HCT116 (cell line): ENCODE results near the gene TMCO6. TPM values are rescaled to one million over a fixed set of nuclear protein-coding genes. Genes with fewer than 3 reads are reported as not detected.

Experiments used
- ATAC-seq: fragments of 200-7000 bp; cut with Tn5 transposase; 2 replicates; pipeline ENCODE4 v1.9.1; 2020; ENCODE audit warnings: mild to moderate bottlenecking, moderate library complexity
- BruUV-seq: library from RNA; stranded (reverse); fragments of 400-500 nt; replicated peaks from 2 replicates; lab custom pipeline; 2021; lab: Mats Ljungman, UMichigan
- CTCF ChIA-PET: fragments of 300-600 bp; sonication (Branson Sonifier 250); formaldehyde crosslinking; loops from one replicate; lab custom pipeline; 2021; ENCODE audit warnings: antibody characterized with exemption; lab: Charles Lee
- POLR2A ChIA-PET: fragments of 300-600, 350-600 bp; sonication (Branson Sonifier 250); formaldehyde crosslinking; loops from one replicate; lab custom pipeline; 2021; ENCODE audit warnings: antibody characterized with exemption; lab: Charles Lee
- RAD21 ChIA-PET, 2 experiments: fragments of 300-600 bp; sonication (Branson Sonifier 250); formaldehyde crosslinking; loops; one replicate each; lab custom pipeline; 2023; ENCODE audit warnings: low total read pairs in 2 of 2; ENCODE audit not compliant: uncharacterized antibody in 2 of 2, unreplicated experiment in 2 of 2, low non-redundant PET in 1 of 2; lab: Charles Lee
- DNase-seq: peaks from one replicate; pipeline ENCODE4 v3.0.0-alpha.2; 2010; ENCODE audit warnings: low read depth, low spot score
- H2AFZ ChIP-seq: fragments of 200-600 bp; shearing (Covaris generic), sonication (generic); 2 replicates; pipeline ENCODE4 v1.6.1; 2017; ENCODE audit warnings: low read depth, mixed run types, mixed read lengths, antibody characterized with exemption, low read length; ENCODE audit not compliant: poor library complexity, severe bottlenecking
- H3K27ac ChIP-seq: 2 replicates; pipeline ENCODE4 v1.5.1; 2012; ENCODE audit warnings: low read depth, low read length
- H3K27me3 ChIP-seq: fragments of 200-600 bp; sonication (generic); 2 replicates; pipeline ENCODE4 v1.6.1; 2016; ENCODE audit warnings: mixed run types, low read length, mixed read lengths; ENCODE audit not compliant: insufficient read depth
- H3K36me3 ChIP-seq, 2 experiments: fragments of 200-500 bp in 1 of 2; fragments of 200-600 bp in 1 of 2; sonication (Bioruptor generic) in 1 of 2; sonication (generic) in 1 of 2; 2 replicates each; pipeline versions ENCODE4 v1.5.1 to v1.6.1; 2014 to 2016; ENCODE audit warnings: low read length in 2 of 2, inconsistent platforms in 1 of 2, mixed read lengths in 1 of 2, mixed run types in 1 of 2; ENCODE audit not compliant: insufficient read depth in 2 of 2, control insufficient read depth in 1 of 2
- H3K4me1 ChIP-seq, 2 experiments: fragments of 200-600 bp in 1 of 2; sonication (generic) in 1 of 2; 2 replicates each; pipeline versions ENCODE4 v1.5.1 to v1.6.1; 2012 to 2017; ENCODE audit warnings: low read length in 2 of 2, inconsistent platforms in 1 of 2, mild to moderate bottlenecking in 1 of 2, mixed read lengths in 1 of 2, mixed run types in 1 of 2, moderate library complexity in 1 of 2; ENCODE audit not compliant: insufficient read depth in 2 of 2, control insufficient read depth in 1 of 2
- H3K4me2 ChIP-seq: fragments of 200-600 bp; sonication (generic); 2 replicates; pipeline ENCODE4 v1.6.1; 2017; ENCODE audit warnings: mixed run types, low read length, mixed read lengths
- H3K4me3 ChIP-seq, 2 experiments: fragments of 200-600 bp in 1 of 2; sonication (generic) in 1 of 2; replicated peaks in 1 of 2; 2 replicates each; pipeline ENCODE4 v1.5.1; 2011 to 2016; ENCODE audit warnings: low read length in 2 of 2, control low read depth in 1 of 2, low read depth in 1 of 2, mild to moderate bottlenecking in 1 of 2, mixed read lengths in 1 of 2, mixed run types in 1 of 2
- H3K79me2 ChIP-seq: fragments of 200-600 bp; sonication (generic); 2 replicates; pipeline ENCODE4 v1.6.1; 2017; ENCODE audit warnings: mild to moderate bottlenecking, mixed run types, low read length, moderate library complexity, mixed read lengths; ENCODE audit not compliant: insufficient read depth
- H3K9ac ChIP-seq: fragments of 200-600 bp; sonication (generic); 2 replicates; pipeline ENCODE4 v1.6.1; 2016; ENCODE audit warnings: low read length, mixed read lengths
- H3K9me2 ChIP-seq: fragments of 200-600 bp; sonication (generic), shearing (Covaris generic); 2 replicates; pipeline ENCODE4 v1.6.1; 2017; ENCODE audit warnings: mixed run types, mild to moderate bottlenecking, moderate library complexity; ENCODE audit not compliant: insufficient read depth
- H3K9me3 ChIP-seq, 2 experiments: fragments of 200-500 bp in 1 of 2; fragments of 200-600 bp in 1 of 2; sonication (Bioruptor generic) in 1 of 2; sonication (generic) in 1 of 2; 2 replicates each; pipeline ENCODE4 v1.6.1; 2014 to 2017; ENCODE audit warnings: low read length in 2 of 2, mixed read lengths in 2 of 2, inconsistent platforms in 1 of 2, low read depth in 1 of 2, mild to moderate bottlenecking in 1 of 2, mixed run types in 1 of 2, moderate library complexity in 1 of 2; ENCODE audit not compliant: control insufficient read depth in 1 of 2, insufficient read depth in 1 of 2
- H4K20me1 ChIP-seq: fragments of 200-600 bp; sonication (generic), shearing (Covaris generic); 2 replicates; pipeline ENCODE4 v1.6.1; 2017; ENCODE audit warnings: mixed run types, mild to moderate bottlenecking, moderate library complexity; ENCODE audit not compliant: insufficient read depth
- RAD21 ChIP-seq: IDR thresholded peaks from 2 replicates; pipeline ENCODE4 v1.6.1; 2012; ENCODE audit warnings: low read depth, mild to moderate bottlenecking
- YY1 ChIP-seq: IDR thresholded peaks from 2 replicates; pipeline ENCODE4 v1.6.1; 2011; ENCODE audit warnings: low read length, low read depth, moderate library complexity, mild to moderate bottlenecking; ENCODE audit not compliant: insufficient replicate concordance; ENCODE audit errors: extremely low read depth
- intact Hi-C: fragments of 100-400 bp; cut with micrococcal nuclease; formaldehyde crosslinking; loops from 2 replicates; pipeline ENCODE4 v1.10.0; 2022
- total RNA-seq: library from RNA; stranded (reverse); gene quantifications from one replicate; pipeline ENCODE4 v1.2.1, GENCODE V29; 2021; ENCODE audit not compliant: unreplicated experiment
- TF ChIP-seq, protein P1 (sequence below): IDR thresholded peaks from 2 replicates; pipeline ENCODE4 v1.6.1; 2012
- TF ChIP-seq, protein P2 (sequence below): IDR thresholded peaks from 2 replicates; pipeline ENCODE4 v1.6.1; 2011; ENCODE audit warnings: mild to moderate bottlenecking, low read length, moderate library complexity; ENCODE audit not compliant: insufficient replicate concordance; ENCODE audit errors: extremely low read depth

TMCO6 gene
- total RNA-seq, 1 experiment from 2014 or later = 28.0 TPM

DNA sequence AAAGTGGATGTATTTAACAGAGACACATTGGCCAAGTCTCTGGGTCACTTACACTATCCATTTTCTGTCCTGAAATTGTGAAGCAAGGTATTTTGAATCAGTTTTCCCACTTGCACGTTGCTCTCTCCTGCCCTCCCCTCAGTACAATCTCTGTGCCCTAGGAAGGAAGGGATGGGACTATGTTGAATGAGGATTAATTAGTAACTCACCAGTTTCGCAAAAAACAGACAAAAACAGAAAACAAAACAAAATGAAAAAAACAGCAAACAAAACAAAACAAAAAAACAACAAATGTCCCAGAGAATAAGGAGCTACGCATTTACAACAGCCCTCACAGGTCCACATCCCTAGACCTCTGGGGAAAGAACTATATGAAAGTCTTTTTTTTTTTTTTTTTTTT, 5.1 kb upstream of the TMCO6 start:
- Histone ChIP-seq H3K9ac (no peak overlapping the region), H3K36me3 (no peaks in the 10 kb centered on the region), H3K4me1 (peaks cover 4 to 9% of the 10 kb centered on the region in 2 experiments; a peak in 3 of 4 replicates), H3K4me3 (no peak overlapping the region), H3K4me2 (no peak overlapping the region), H4K20me1 (no peaks in the 10 kb centered on the region), H3K79me2 (no peaks in the 10 kb centered on the region), H3K27me3 (no peaks in the 10 kb centered on the region), H3K9me3 (no peaks in the 10 kb centered on the region), H2AFZ (no peak overlapping the region), H3K27ac (no peak overlapping the region), H3K9me2 (no peaks in the 10 kb centered on the region)
- TF ChIP-seq, protein P1, sequence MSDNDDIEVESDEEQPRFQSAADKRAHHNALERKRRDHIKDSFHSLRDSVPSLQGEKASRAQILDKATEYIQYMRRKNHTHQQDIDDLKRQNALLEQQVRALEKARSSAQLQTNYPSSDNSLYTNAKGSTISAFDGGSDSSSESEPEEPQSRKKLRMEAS = no peak
- TF ChIP-seq, protein P2, sequence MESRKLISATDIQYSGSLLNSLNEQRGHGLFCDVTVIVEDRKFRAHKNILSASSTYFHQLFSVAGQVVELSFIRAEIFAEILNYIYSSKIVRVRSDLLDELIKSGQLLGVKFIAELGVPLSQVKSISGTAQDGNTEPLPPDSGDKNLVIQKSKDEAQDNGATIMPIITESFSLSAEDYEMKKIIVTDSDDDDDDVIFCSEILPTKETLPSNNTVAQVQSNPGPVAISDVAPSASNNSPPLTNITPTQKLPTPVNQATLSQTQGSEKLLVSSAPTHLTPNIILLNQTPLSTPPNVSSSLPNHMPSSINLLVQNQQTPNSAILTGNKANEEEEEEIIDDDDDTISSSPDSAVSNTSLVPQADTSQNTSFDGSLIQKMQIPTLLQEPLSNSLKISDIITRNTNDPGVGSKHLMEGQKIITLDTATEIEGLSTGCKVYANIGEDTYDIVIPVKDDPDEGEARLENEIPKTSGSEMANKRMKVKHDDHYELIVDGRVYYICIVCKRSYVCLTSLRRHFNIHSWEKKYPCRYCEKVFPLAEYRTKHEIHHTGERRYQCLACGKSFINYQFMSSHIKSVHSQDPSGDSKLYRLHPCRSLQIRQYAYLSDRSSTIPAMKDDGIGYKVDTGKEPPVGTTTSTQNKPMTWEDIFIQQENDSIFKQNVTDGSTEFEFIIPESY = no peak
- no peak for TF ChIP-seq YY1
- TF ChIP-seq RAD21 = no peak
- ChIA-PET POLR2A (interaction anchor here (2.2 kb wide), 1 partner anchor 76 kb away, joined by 6 read pairs; the partner anchor contains the start of gene SRA1), CTCF (interaction anchor here (1.4 to 1.9 kb wide), 4 partner anchors 14 to 288 kb away, joined by 5 to 8 read pairs (median 7); partner anchors contain the start of genes HBEGF, IK and NDUFA2), RAD21 (no interaction called here)
- no peak for DNase-seq
- ATAC-seq = no peak
- intact Hi-C loops = no loop called here
- no TSS peak for BruUV-seq
